ENCODE measurements around the gene AK5.

Gene AK5

DNA sequence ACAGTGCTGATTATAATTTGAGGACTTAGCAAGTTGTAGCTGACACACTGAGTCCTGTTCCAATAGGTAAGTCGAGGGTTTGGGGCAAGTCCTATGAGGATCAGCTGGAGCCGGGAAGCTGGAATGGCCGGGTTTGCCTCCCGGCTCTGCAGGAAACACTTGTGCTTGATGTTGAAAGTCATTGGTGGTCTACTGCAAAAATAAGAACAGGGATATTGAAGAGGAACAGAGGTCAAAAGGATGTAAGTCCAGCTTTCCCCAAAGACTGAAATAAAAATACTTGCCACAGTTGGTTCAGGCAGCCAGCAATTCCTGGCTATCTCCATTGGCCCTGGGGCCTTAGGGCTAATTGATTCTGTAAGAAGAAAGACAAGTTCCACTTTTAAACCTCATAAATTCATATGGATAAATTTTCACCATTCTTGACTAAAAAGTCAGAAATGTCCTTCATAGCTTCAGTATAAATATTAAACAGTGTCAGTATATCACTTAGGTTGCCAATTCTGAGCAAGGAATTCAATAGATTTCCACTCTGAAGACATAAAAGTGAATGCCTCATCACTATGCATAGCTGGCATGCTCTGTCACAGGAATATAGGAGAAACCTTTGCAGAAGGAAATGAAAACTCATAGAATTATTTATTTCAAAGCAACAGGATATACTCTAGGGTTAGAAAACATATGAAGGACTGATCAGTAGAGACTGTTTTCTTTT lies 165.2 kb downstream of the AK5 start:
- no peak for TF ChIP-seq ZNF274 (IDR thresholded peaks at IDR 0.05; ENCODE audit: low read depth, low read length)
- H3K4me3 ChIP-seq (ENCODE audit: low read length), result no peak overlapping the region

DNA sequence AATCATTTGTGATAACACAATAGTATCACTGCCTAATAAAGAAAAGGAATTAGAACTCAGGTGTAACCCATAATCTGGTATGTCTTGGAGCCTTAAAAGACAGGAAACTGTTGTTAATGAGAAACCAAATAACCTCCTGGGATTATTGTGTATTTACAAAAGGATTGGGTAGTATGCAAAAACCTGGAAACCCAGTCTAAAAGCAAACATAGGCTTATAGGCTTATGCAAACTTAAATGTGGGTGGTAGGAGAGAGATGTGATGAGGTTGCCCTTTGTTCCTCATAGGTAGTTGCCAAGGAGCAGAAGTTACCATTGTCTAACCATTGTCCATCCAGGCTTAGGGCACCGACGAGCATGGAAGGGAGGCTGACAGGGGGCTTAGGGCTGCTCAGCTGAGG lies 165.8 kb downstream of the AK5 start:
- H3K4me3 ChIP-seq (ENCODE audit: low read length), result no peak overlapping the region
- no peak for TF ChIP-seq ZNF274 (IDR thresholded peaks at IDR 0.05; ENCODE audit: low read depth, low read length)

DNA sequence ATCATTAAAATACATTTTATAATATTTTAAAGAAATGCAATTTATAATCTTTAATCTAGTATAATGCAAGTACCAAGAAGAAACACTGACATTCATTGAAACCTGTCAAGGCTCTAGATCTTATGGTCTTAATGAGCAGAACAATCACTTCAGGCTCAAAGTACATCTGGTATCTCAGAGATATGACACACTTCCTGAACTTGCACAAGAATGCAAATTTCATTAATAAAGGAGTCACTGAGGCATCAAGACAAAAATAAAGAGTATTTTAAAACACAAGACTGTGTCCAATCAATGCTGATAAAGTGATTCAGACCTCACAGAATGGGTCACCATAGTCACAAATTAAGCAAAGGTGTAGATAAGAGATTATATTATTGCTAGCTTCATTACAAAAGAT lies 178.1 kb downstream of the AK5 start:
- TF ChIP-seq ZNF274 (IDR thresholded peaks at IDR 0.05; ENCODE audit: low read depth, low read length), result no peak
- H3K4me3 ChIP-seq (ENCODE audit: low read length), result no peak overlapping the region

DNA sequence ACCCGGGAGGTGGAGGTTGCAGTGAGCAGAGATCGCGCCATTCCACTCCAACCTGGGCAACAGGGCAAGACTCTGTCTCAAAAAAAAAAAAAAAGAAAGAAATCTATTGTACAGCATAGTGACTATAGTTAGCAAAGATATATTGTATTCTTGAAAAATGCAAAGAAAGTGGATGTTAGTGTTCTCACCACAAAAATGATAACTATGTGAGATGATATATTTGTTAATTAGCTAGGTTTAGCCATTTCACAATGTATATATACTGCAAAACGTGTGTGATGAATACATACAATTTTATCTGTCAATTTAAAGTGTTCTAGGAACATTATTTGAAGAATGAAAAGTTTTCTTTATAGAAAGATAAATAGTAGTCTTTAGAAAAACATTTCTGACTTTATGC lies 179.9 kb downstream of the AK5 start:
- TF ChIP-seq ZNF274 (IDR thresholded peaks at IDR 0.05; ENCODE audit: low read depth, low read length), result no peak
- no peak overlapping the region for H3K4me3 ChIP-seq (ENCODE audit: low read length)

DNA sequence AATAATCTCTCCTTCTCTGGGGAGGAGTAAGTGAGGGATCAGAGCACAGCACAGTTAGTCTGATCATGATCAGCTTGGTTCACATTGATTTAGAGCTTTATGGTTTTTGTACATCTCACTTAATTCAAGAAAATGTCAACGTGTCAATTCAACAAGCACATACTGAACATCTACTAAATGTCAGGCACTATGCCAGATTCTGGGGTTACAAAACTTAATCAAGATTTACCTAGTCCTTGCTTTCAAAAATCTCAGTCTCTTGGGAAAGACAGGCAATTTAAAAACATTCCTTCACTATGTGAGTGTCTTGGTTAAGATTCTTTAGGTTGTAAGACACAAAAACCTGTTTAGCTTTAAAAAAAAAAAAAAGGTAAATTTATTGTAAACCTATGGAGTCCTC lies 181.4 kb downstream of the AK5 start:
- no peak overlapping the region for H3K4me3 ChIP-seq (ENCODE audit: low read length)
- no peak for TF ChIP-seq ZNF274 (IDR thresholded peaks at IDR 0.05; ENCODE audit: low read depth, low read length)

DNA sequence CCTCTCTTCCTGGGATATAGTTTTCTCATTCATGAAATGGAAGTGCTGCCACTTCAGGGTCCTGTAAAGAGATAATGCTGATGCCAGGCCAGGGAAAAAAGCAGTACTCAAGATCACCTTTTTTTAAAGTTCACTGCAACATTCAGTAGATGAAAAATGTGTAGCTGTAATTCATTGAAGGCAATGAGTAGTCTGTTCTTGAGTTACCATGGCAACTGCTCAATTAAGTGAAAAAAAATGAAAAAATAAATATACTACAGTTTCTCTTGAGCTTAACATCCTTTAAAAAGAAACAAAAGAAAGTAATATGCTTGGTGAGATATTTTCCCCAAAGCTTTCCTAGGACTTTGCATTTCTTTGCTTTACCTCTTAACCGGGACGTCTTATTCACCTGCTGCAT lies 183.3 kb downstream of the AK5 start:
- no peak for TF ChIP-seq ZNF274 (IDR thresholded peaks at IDR 0.05; ENCODE audit: low read depth, low read length)
- no peak overlapping the region for H3K4me3 ChIP-seq (ENCODE audit: low read length)

DNA sequence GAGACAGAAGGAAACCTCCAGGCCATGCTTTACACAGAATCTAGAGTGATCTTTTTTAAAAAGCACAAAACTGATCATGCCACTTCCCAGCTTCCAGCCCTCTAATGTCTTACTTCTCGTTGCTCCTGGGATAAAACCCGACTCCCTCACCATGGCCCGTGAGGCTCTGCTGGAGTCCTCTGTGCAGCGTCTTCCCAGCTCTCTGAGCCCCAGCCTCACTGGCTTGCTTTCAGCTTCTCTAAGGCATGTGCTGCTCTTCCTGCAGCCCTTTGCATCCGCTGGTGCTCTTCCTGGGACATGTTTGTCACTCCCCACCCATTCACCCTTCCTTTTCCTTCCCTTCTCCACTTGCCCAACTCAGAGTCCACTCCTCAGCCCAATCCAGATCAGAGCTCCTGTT lies 184.1 kb downstream of the AK5 start:
- no peak for TF ChIP-seq ZNF274 (IDR thresholded peaks at IDR 0.05; ENCODE audit: low read depth, low read length)
- no peak overlapping the region for H3K4me3 ChIP-seq (ENCODE audit: low read length)

DNA sequence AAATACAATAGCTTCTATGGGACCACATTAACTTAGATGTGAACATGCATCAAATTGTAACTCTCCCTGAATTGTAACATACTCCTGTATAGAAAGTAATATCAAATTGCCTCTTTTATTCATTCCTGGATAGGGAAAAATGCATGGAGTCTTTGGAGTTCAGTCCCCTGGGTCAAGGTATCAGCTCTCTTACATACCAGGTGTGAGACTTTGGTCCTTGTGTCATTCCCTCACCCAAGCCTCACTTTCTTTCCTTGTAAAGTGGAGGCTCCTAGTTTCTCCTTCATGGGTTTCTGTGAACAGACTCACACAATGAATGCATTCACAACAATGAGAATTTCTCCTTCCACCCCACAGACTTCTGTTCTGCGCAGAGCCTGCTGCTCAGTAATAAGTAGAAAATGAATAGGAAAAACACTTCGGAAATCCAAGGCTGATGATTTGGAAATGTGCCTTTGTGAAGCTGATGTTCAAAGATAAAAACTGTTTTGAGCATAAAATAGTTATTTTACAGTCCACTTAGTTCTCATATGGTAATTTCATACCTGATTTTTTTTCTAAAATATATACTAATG lies 185.3 kb downstream of the AK5 start:
- no peak for TF ChIP-seq ZNF274 (IDR thresholded peaks at IDR 0.05; ENCODE audit: low read depth, low read length)
- H3K4me3 ChIP-seq (ENCODE audit: low read length), result no peak overlapping the region

DNA sequence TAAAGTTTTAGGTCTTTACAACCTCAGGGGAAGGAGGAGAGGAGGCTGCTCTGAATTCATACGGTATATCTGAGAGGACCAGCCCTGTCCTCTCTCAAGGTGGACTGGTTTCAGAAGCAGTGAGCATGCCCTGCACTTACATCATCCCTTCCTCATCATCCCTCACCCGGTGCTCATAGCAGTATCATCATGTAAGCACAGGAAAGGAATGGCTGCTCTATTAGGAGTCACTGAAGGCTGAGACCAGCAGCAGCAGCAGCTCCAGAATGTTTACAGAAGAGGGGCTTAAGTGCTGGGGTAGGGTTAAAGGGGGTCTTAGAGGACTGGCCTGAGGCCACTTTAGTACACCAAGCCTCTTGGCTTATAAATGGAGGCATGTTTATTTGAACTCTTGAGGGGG lies 185.9 kb downstream of the AK5 start:
- no peak overlapping the region for H3K4me3 ChIP-seq (ENCODE audit: low read length)
- no peak for TF ChIP-seq ZNF274 (IDR thresholded peaks at IDR 0.05; ENCODE audit: low read depth, low read length)

DNA sequence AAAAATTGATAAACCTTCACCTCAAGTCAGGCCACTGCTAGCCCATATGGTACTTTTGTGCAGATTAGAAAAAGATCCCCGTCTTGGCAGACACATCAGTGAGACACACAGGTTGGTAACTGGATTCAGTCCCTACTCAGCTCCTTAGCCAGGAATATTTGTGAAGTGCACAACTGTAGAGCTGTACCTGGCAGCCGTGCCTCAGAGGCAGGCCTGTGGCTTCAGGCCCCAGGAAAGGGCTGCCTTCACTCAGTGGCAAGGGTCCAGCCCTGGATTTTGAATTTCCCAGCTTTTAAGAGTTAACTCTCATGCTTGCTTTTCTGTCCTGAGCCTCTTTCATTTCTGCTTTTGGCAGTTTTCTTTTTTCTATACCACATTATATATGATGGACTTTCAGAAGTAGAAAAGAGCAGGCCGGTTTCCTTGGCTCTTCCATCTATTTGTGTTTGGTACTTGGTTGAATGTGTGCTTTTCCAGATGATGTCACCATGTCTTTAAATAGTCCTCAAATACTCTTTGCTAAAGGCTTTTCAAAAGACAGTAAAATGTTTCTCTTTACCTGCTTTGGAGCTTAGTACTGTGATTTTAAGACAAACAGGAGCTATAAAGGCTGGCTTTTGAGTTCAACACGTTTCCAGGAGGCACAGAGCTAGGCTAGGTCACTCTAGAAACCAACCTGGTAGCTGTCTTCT lies 186.6 kb downstream of the AK5 start:
- H3K4me3 ChIP-seq (ENCODE audit: low read length), result no peak overlapping the region
- TF ChIP-seq ZNF274 (IDR thresholded peaks at IDR 0.05; ENCODE audit: low read depth, low read length), result no peak

DNA sequence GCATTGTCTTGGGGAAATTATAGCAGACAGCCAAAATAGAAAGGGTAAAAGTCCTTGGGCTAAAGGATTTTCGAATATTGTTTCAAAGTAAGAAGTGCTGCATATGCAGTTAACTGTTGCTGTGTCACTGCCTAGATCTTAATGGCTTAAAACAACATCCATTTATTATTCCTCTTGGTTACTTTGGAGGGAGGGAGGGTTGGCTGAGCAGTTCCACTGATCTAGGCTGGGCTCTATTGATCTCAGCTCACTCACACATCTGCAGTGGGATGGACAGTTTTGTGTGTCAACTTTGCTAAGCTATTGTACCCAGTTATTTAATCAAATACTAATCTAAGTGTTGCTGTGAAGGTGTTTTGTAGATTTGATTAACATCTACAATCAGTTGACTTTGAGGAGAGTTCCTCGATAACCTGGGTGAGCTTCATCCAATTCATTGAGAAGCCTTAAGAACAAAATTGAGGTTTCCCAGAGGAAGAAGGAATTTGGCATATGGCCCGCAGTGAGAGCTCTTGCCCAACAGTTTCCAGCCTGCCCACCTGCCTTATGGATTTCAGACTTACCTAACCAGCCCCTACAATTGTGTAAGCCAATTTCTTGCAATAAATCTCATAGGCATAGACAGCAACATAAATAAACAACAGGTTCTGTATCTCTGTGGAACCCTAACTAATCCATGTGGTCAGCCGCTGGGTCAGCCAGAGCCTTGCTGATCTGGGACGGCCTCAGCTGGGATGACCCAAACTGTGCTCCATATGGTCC lies 187.3 kb downstream of the AK5 start:
- no peak overlapping the region for H3K4me3 ChIP-seq (ENCODE audit: low read length)
- TF ChIP-seq ZNF274 (IDR thresholded peaks at IDR 0.05; ENCODE audit: low read depth, low read length), result no peak

DNA sequence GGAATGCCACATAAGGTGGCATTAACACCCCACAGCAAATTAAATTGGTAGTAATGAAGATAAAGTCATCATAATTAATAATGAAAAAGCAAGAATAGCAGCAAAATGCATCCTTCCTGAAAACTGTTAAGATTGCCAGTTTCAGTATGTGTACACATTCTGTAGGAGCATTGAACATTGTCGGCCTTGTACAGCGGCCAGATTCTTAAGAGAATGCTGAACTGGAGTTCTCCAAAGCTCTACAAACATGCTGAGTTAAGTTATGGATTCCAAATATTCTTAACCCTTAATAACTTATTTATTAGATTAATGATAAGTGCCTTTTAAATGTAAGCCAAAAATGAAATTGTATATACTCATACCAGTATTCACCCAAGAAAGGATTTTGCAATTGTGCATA lies 189.9 kb downstream of the AK5 start:
- H3K4me3 ChIP-seq (ENCODE audit: low read length), result no peak overlapping the region
- TF ChIP-seq ZNF274 (IDR thresholded peaks at IDR 0.05; ENCODE audit: low read depth, low read length), result no peak

DNA sequence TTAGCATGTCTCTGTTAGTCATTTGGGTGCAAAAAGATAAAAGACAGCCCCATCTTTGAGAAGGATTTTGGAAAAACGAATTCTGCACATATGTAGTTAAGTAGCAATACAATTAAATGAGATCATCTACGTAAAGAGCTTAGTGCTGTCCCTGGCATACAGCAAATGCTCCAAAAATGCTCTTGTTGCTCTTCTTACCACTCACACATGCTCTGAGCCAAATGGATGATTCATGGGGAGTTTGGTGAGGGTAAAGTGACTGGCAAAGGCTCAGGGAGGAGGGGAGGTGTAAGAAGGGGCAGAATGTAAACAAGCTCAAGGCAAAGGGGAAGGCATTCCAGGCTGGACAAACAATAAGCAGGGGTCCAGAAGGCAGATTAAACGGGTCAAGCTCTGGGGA lies 191.9 kb downstream of the AK5 start:
- no peak for TF ChIP-seq ZNF274 (IDR thresholded peaks at IDR 0.05; ENCODE audit: low read depth, low read length)

DNA sequence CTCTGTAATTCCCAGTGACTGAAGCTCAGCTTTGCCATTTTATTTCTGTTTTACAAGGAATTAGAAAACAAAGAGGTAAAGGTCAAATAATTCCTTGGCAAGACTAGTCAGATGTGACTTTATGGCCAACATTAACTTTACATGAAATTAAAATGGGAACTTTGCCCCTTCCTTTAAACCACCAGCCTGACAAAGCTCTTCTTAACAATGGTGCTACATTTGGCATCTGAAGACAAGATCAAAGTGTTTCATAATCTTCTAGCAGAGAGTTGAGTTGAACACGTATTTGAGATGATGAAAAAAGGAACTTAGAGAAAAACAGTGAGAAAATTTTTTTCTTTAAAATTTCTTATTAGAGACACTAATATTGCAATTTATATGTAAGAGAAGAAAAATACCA lies 193.8 kb downstream of the AK5 start:
- no peak for TF ChIP-seq ZNF274 (IDR thresholded peaks at IDR 0.05; ENCODE audit: low read depth, low read length)

More for the DNA sequence above, 191.9 kb downstream of the AK5 start:
- H3K4me3 ChIP-seq (ENCODE audit: low read length), result no peak overlapping the region

DNA sequence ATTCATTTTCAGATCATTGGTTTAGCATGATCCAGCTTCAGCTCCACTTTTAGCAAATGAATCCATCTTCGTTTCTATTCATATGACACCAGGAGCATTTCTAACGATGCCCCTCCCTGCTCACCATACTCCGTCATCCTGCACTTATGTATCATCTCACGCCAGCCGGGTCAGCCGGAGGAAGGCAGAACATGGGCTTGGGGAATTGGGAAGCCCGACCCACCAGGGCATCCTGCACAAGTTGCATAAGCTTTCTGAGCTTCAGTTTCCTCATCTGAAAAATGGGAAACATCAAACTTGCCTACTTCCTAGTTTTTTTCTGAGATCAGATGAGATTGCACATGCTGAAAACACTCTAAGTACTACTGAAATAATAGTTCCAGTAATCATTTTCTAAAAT lies 194.7 kb downstream of the AK5 start:
- no peak for TF ChIP-seq ZNF274 (IDR thresholded peaks at IDR 0.05; ENCODE audit: low read depth, low read length)
- H3K4me3 ChIP-seq (ENCODE audit: low read length), result no peak overlapping the region

More for the DNA sequence above, 193.8 kb downstream of the AK5 start:
- H3K4me3 ChIP-seq (ENCODE audit: low read length), result no peak overlapping the region
